ENCODE measurements around the gene EXOC1L.

- TF ChIP-seq CTCF (IDR thresholded peaks at IDR 0.05) (no peak), EZH2 (IDR thresholded peaks at IDR 0.05; ENCODE audit: borderline replicate concordance, insufficient read depth, low read depth, low read length, poor library complexity, severe bottlenecking) (no peak)
Observed at GRCh38 chr4:55864577-55865223, 45.1 kb downstream of the EXOC1L start.
